T-helper 17 cell (primary cell): ENCODE measurements around the gene SPAG17. TPM values are rescaled to one million over a fixed set of nuclear protein-coding genes. Genes with fewer than 3 reads are reported as not detected.

Experiments used
- ATAC-seq: fragments of 150-1000 bp; cut with Tn5 transposase; 2 replicates; pipeline ENCODE4 v1.10.0; 2021; ENCODE audit warnings: mild to moderate bottlenecking, moderate library complexity
- DNase-seq, 3 donors: peaks; one replicate each; pipeline versions ENCODE4 v3.0.0 to v3.0.0-alpha.2; 2020 to 2021
- H3K9me3 ChIP-seq: one replicate; pipeline ENCODE4 v1.7.0; 2013; ENCODE audit warnings: low read length, mild to moderate bottlenecking; ENCODE audit not compliant: control insufficient read depth, poor library complexity, severe bottlenecking
- H3K27ac Mint-ChIP-seq: one replicate; pipeline ENCODE4 v1.8.0; 2022; ENCODE audit warnings: mild to moderate bottlenecking, moderate library complexity, mixed read lengths
- H3K27me3 Mint-ChIP-seq: one replicate; pipeline ENCODE4 v1.8.0; 2022; ENCODE audit warnings: mixed read lengths
- H3K36me3 Mint-ChIP-seq: one replicate; pipeline ENCODE4 v1.8.0; 2022; ENCODE audit warnings: low read depth, mixed read lengths
- H3K4me1 Mint-ChIP-seq: one replicate; pipeline ENCODE4 v1.8.0; 2022; ENCODE audit warnings: mild to moderate bottlenecking, mixed read lengths
- H3K4me3 Mint-ChIP-seq: one replicate; pipeline ENCODE4 v1.8.0; 2022; ENCODE audit warnings: mild to moderate bottlenecking, moderate library complexity, mixed read lengths
- total RNA-seq, 4 donors: library from RNA in 2 of 4; stranded (reverse) in 2 of 4; gene quantifications; one replicate each; pipeline ENCODE4 v1.2.3 and lab custom pipeline; 2022 to 2026

The SPAG17 gene
- total RNA-seq, 2 donors from 2014 or later = not detected

DNA sequence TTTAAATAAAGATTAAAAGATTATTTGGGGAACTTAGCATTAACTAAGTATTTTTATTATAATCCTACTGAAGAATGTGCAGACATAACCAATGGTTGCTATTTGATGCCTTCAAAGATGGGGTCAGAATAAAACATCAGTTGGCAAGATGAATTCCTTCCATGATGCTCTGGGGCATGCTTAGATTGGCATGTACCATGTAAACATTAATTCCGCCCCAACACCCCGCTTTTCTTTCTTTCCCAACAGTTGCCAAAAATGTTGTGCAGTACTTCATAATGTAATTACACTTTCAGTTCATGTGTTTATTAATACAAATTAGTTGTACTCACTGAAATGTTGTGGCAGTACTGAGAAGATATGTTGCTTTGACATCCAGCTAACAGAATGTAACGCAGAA is 82.6 kb downstream of the SPAG17 start:
- H3K27ac Mint-ChIP-seq = no peak overlapping the region
- H3K4me3 Mint-ChIP-seq = no peak overlapping the region
- DNase-seq (no peak), ATAC-seq (no peak)
- H3K36me3 Mint-ChIP-seq = no peaks in the 10 kb centered on the region
- H3K9me3 ChIP-seq = no peaks in the 10 kb centered on the region
- H3K4me1 Mint-ChIP-seq = no peaks in the 10 kb centered on the region
- H3K27me3 Mint-ChIP-seq = peaks cover 4% of the 10 kb centered on the region

DNA sequence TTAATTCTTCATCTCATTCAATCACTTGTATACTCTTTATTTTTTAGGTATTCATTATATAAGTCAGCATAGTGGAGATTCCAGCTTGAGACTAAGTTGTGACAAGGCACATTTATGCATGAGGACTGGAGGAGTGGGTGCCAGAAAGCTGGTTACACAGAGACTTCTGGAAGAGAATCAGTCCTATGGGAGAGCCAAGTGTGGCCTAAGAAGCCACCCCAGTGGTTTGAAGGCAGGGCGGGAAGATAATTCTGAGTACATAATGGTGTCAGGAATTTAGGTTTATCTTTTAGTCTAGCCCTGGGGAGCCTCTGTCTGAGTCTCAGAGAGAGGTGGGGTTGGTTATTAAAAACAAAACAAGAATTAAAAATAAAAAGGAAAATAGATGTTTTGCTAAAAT is 83.0 kb downstream of the SPAG17 start:
- DNase-seq = no peak
- H3K27me3 Mint-ChIP-seq = peaks cover 6% of the 10 kb centered on the region
- H3K36me3 Mint-ChIP-seq = no peaks in the 10 kb centered on the region
- H3K9me3 ChIP-seq = no peaks in the 10 kb centered on the region
- H3K4me3 Mint-ChIP-seq = no peak overlapping the region
- H3K27ac Mint-ChIP-seq = no peak overlapping the region
- H3K4me1 Mint-ChIP-seq = no peaks in the 10 kb centered on the region
- ATAC-seq = no peak

DNA sequence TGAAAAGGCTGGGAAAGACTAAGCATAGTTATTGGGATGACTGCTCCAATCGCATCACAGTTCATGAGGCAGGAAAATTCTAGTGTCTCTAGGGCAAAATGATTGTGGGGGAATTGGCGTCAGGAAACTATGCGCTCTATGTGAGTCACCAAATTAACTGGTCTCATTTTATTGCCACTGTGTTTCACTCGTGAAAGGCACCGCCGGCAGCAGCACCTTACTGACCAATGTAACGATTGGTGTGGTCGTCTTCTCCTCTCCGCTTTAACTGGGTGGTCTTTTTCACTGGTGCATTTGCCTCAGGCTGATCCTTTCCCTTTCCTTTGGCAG is 83.5 kb downstream of the SPAG17 start:
- H3K36me3 Mint-ChIP-seq = no peaks in the 10 kb centered on the region
- peaks cover 10% of the 10 kb centered on the region for H3K27me3 Mint-ChIP-seq
- no peak overlapping the region for H3K27ac Mint-ChIP-seq
- ATAC-seq (no peak), DNase-seq (no peak)
- H3K4me3 Mint-ChIP-seq = no peak overlapping the region
- H3K4me1 Mint-ChIP-seq = no peaks in the 10 kb centered on the region
- no peaks in the 10 kb centered on the region for H3K9me3 ChIP-seq

DNA sequence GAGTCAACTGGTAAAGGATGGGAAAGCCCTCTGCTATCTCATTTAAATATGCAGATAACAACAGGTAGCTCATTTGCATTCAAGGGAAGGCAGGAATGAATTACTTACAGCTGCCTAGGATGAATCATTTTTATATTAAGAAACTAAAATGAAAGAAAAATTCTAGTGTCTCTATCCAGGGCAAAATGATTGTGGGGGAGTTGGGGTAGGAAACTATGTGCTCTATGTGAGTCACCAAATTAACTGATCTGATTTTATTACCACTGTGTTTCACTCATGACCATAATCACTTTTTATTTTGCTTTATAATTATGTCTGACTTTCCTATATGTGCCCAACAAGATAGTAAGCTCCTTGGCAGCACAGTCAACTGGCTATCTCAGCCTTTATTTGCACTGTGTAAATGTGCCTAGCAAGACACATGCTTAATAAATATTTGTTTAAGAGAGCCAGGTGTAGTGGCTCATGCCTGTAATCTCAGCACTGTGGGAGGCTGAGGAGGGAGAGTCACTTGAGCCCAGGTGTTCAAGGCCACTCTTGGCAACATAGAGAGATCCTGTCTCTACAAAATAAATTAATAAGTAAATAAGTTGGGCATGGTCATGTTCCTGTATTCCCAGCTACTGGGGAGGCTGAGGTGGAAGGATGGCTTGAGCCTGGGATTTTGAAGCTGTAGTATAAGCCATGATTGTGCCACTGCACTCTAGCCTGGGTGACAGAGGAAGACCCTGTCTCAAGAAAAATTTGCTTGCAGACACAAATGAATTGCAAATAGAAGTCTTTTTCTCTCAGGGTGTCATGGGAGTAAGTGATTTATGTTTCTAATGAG is 84.1 kb downstream of the SPAG17 start:
- Mint-ChIP-seq H3K27ac (no peak overlapping the region), H3K36me3 (no peaks in the 10 kb centered on the region), H3K27me3 (peaks cover 16% of the 10 kb centered on the region), H3K4me1 (no peaks in the 10 kb centered on the region), H3K4me3 (no peak overlapping the region)
- DNase-seq (no peak), ATAC-seq (no peak)
- no peaks in the 10 kb centered on the region for H3K9me3 ChIP-seq

DNA sequence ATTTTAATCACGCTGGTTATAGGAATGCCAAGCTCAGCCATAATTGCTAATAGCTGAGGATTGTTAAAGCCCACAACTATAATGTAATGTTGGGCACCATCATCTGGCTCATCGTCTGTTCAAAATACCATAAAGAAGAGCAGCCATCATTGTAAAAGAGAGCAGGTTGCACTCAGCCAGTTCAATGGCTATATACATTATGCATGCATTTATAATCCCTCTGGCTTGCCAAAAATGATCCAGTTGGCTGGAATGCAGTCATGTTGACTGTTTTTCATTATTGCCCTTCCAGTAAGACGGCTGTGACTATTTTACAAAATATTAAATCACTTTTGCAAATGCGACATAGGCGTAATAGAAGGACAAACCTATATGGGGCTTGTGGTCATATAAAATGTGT is 85.3 kb downstream of the SPAG17 start:
- no peak overlapping the region for H3K27ac Mint-ChIP-seq
- H3K36me3 Mint-ChIP-seq = no peaks in the 10 kb centered on the region
- no peaks in the 10 kb centered on the region for H3K9me3 ChIP-seq
- H3K27me3 Mint-ChIP-seq = peaks cover 16% of the 10 kb centered on the region
- ATAC-seq (no peak), DNase-seq (no peak)
- no peaks in the 10 kb centered on the region for H3K4me1 Mint-ChIP-seq
- H3K4me3 Mint-ChIP-seq = no peak overlapping the region

DNA sequence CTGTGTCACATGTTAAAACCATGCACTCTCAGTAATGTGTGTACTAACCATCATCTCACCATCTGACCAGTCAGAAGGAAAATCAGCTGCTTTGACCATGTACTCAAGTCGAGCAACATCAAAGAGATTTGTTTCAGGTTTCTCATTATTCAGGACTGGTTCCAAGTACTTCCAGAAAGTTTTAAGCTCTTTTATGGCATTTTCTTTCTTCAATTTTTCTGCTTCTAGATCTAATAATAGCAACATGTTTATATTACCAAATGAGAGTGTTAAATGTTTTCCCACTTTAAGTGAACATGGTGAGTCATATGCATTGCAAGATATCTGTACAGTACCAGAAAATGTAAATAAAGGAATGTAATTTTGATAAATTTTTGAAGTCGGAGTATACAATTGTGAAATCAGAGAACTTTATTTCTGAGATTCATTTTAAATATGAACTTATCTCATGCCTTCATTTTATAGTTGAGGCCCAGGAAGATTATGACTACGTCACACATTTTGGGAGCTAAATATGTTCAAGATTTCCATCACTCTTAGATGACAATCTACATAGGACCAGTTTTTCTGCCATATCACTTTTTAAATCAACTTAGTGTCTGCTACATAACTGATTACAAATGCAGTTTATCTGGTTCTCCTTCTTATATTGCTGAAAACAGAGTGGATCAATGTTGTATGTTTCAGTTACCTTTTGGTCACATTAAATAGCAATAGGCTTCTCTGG is 87.2 kb downstream of the SPAG17 start:
- no peak overlapping the region for H3K27ac Mint-ChIP-seq
- no peaks in the 10 kb centered on the region for H3K9me3 ChIP-seq
- no peaks in the 10 kb centered on the region for H3K4me1 Mint-ChIP-seq
- H3K4me3 Mint-ChIP-seq = no peak overlapping the region
- no peak for ATAC-seq
- H3K27me3 Mint-ChIP-seq = peaks cover 16% of the 10 kb centered on the region
- H3K36me3 Mint-ChIP-seq = no peaks in the 10 kb centered on the region
- no peak for DNase-seq

DNA sequence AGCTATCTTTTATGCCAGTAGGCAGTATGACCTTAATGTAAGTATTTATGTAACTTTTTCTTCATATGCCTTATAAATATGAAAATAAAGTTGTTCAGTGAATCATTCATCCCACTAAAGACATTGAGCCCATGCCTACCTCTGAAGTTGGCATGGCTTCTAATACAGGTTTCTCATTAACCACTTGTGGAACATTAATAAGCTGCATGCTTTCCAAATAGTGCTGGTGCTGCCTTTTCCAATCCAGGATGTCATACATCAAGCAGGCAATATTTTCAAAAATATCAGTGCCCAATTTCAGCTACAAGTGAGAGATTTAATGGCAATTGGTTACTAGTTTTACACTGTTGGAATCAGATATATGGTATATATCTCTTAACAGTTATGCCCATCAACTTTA is 92.0 kb downstream of the SPAG17 start:
- Mint-ChIP-seq H3K27me3 (peaks cover 16% of the 10 kb centered on the region), H3K4me3 (no peak overlapping the region), H3K27ac (no peak overlapping the region), H3K36me3 (no peaks in the 10 kb centered on the region), H3K4me1 (no peaks in the 10 kb centered on the region)
- no peaks in the 10 kb centered on the region for H3K9me3 ChIP-seq
- ATAC-seq (no peak), DNase-seq (no peak)

DNA sequence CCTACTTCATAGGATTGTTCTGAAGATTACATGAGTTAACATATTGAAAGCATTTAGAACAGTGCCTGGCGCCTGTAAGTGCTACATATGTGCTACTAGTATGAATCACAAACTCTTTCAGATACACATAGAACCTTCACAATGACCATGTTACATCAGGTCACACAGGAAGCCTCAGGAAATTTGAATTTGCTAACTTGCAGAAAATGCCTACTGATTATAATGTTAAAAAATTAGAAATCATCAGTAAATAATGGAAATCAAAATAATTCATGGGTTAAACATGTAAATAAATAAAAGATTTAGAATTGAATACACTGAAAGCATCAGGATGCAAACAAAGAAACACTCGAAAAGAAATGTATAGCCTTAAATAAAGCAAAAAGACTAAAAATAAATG is 94.9 kb downstream of the SPAG17 start:
- no peaks in the 10 kb centered on the region for H3K27me3 Mint-ChIP-seq
- H3K4me3 Mint-ChIP-seq = no peak overlapping the region

DNA sequence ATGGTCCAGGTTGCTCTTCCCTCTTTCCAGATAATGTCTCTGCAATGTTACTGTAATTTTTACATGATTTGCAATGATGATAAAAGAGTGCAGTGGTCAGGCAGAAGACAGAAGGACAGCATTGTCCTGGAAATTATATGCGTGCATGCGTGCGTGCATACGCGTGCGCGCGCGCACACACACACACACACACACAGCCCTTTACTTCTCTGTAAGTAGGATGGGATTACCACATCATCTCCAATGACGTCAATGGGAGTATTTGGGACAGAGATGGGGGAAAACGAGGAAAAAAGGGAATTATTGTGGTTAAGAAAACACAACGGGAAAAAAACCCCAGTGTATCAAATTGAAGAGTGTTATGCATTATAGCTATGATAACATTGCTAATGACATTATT is 99.7 kb downstream of the SPAG17 start:
- H3K9me3 ChIP-seq = no peaks in the 10 kb centered on the region
- H3K4me1 Mint-ChIP-seq = no peaks in the 10 kb centered on the region
- ATAC-seq (no peak), DNase-seq (no peak)
- H3K4me3 Mint-ChIP-seq = no peak overlapping the region
- H3K27me3 Mint-ChIP-seq = peaks cover 6% of the 10 kb centered on the region
- no peak overlapping the region for H3K27ac Mint-ChIP-seq
- H3K36me3 Mint-ChIP-seq = no peaks in the 10 kb centered on the region

More for the DNA sequence above, 94.9 kb downstream of the SPAG17 start:
- DNase-seq = no peak
- Mint-ChIP-seq H3K4me1 (no peaks in the 10 kb centered on the region), H3K36me3 (no peaks in the 10 kb centered on the region), H3K27ac (no peak overlapping the region)
- no peaks in the 10 kb centered on the region for H3K9me3 ChIP-seq
- ATAC-seq = no peak

DNA sequence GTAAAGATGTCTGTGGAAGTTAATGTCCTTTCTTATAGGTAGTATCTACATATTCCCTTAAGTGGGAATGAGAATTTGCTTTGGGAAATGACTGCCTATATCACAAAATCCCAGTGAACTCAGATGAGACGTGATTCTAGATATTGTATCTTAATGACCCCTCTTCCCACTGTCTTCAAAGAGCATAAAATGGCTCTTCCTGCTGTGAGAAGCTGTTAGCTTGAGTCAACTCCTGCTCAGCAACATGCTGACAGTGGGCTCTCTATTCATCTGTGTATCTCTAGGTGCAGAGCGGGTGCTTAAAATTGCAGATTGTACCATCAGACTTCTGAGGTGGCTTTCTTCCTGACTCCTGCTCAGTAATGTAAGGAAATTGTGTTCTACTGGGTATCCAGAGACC is 100.6 kb downstream of the SPAG17 start:
- DNase-seq (no peak), ATAC-seq (no peak)
- H3K9me3 ChIP-seq = no peaks in the 10 kb centered on the region
- H3K4me1 Mint-ChIP-seq = no peaks in the 10 kb centered on the region
- H3K27ac Mint-ChIP-seq = no peak overlapping the region
- no peak overlapping the region for H3K4me3 Mint-ChIP-seq
- H3K36me3 Mint-ChIP-seq = no peaks in the 10 kb centered on the region
- peaks cover 6% of the 10 kb centered on the region for H3K27me3 Mint-ChIP-seq

DNA sequence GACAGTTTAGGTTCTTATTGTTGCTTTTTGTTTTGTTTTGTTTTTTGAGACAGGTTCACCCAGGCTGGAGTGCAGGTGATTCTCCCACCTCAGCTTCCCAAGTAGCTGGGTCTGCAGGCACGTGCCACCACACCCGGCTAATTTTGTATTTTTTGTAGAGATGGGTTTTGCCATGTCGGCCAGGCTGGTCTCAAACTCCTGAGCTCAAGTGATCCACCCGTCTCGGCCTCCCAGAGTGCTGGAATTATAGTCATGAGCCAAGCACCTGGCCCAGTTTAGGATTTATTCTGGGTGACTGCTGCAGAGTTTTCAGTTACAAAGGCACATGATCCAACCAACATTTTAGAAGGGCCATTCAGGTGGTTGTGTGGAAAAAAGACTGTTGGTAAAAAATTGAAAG is 102.0 kb downstream of the SPAG17 start:
- peaks cover 6% of the 10 kb centered on the region for H3K27me3 Mint-ChIP-seq
- no peak for ATAC-seq
- no peaks in the 10 kb centered on the region for H3K9me3 ChIP-seq
- DNase-seq = no peak
- no peak overlapping the region for H3K4me3 Mint-ChIP-seq
- no peak overlapping the region for H3K27ac Mint-ChIP-seq
- H3K4me1 Mint-ChIP-seq = no peaks in the 10 kb centered on the region
- no peaks in the 10 kb centered on the region for H3K36me3 Mint-ChIP-seq

DNA sequence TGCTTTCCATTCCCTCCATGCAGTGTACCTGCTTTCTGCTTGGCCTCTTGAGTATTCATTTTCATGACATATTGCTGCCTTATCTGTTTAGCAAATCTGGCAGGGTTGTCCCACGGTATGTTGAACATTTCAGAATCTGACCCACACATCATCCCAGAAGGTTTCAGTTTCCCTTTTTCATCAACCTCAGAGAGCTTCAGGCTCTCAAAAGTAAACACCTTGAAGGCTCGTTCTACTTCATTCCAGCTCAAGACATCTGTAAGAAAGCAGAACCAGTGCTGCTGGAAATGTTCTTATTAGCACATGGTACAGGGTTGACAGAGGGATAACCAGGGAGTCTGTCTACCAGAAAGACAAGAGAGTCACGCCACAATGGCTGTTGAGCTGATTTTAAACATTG is 103.6 kb downstream of the SPAG17 start:
- Mint-ChIP-seq H3K4me3 (no peak overlapping the region), H3K4me1 (no peaks in the 10 kb centered on the region), H3K36me3 (no peaks in the 10 kb centered on the region), H3K27ac (no peak overlapping the region), H3K27me3 (peaks cover 14% of the 10 kb centered on the region)
- DNase-seq = no peak
- H3K9me3 ChIP-seq = no peaks in the 10 kb centered on the region
- no peak for ATAC-seq

DNA sequence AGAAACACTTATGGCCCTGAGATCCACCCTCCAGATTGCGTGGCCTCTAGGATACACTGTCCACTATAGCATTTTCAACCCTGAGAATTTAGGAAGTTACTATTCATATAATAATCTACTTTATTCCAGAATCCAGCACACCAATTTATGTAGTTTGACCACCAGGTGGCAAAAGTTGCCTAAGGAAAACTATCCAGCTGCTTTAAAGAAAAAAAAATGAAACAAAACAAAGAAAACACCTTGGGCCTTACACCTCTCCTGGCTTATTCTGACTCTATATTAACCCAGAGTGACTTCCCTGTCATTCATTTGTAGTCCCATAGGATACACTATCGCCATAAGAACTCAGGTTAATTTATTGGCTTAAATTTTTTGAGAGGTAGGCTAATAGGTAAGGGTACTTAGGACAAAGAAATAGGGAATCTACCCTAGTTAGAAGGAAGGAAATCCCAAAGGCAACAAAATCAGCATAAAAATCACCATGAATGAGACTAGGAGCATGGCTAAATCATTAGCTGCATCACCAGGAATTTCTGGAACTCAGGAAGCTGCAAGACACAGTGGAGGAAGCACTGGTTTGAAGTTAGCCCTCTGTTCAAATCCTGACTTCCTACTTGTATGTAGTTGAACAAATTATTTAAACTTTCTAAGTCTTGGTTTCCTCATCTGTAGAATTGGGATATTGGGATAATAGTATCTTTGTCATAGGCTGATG is 107.5 kb downstream of the SPAG17 start:
- ATAC-seq (no peak), DNase-seq (no peak)
- no peaks in the 10 kb centered on the region for H3K9me3 ChIP-seq
- Mint-ChIP-seq H3K4me3 (no peak overlapping the region), H3K27ac (no peak overlapping the region), H3K4me1 (no peaks in the 10 kb centered on the region), H3K36me3 (no peaks in the 10 kb centered on the region), H3K27me3 (peaks cover 14% of the 10 kb centered on the region)
